HG03521 (cell line): Measurements from ENCODE around the gene ARSD.
"Not testable (repeated sequence)": the region's sequence is repeated elsewhere in the genome, so short reads cannot be mapped to it uniquely, and the experiment has no call there.

ENCODE experiments used
- ATAC-seq: cut with Tn5 transposase; IDR thresholded peaks from one replicate; pipeline ENCODE4 v1.9.1; 2021; ENCODE audit warnings: mild to moderate bottlenecking, moderate library complexity; ENCODE audit not compliant: unreplicated experiment

ARSD gene

GRCh38 chrX:2928583-2929434, at the start of gene ARSD:
Gene ARSD (minus strand): TSS chrX:2929339. CDS start chrX:2929275, 64 bp downstream.
- peak; percentile 90 for ATAC-seq

- ATAC-seq: not testable (repeated sequence)
Measured at GRCh38 chrX:2978639-2979038, 49.5 kb upstream of the ARSD start.

GRCh38 chrX:2974961-2975360, 45.8 kb upstream of the ARSD start:
- no peak for ATAC-seq

- no peak for ATAC-seq
Measured at GRCh38 chrX:2972391-2972790, 43.3 kb upstream of the ARSD start.

GRCh38 chrX:2969021-2969420, 39.9 kb upstream of the ARSD start:
- ATAC-seq: no peak

GRCh38 chrX:2967998-2968909, 39.1 kb upstream of the ARSD start:
- ATAC-seq: no peak

GRCh38 chrX:2967584-2967983, 38.4 kb upstream of the ARSD start:
- no peak for ATAC-seq

GRCh38 chrX:2967012-2967411, 37.9 kb upstream of the ARSD start:
- ATAC-seq: no peak

- ATAC-seq: no peak
Measured at GRCh38 chrX:2965965-2966364, 36.8 kb upstream of the ARSD start.

- ATAC-seq: not testable (repeated sequence)
Measured at GRCh38 chrX:2963992-2964794, 35.1 kb upstream of the ARSD start.

- ATAC-seq: not testable (repeated sequence)
Measured at GRCh38 chrX:2963449-2963848, 34.3 kb upstream of the ARSD start.

- no peak for ATAC-seq
Measured at GRCh38 chrX:2962381-2962780, 33.2 kb upstream of the ARSD start.

GRCh38 chrX:2960861-2961515, 31.8 kb upstream of the ARSD start:
- no peak for ATAC-seq

GRCh38 chrX:2958199-2958598, 29.1 kb upstream of the ARSD start:
- ATAC-seq: no peak

GRCh38 chrX:2955838-2956237, 26.7 kb upstream of the ARSD start:
- ATAC-seq: no peak

GRCh38 chrX:2955281-2955680, 26.1 kb upstream of the ARSD start:
- no peak for ATAC-seq

GRCh38 chrX:2954541-2954940, 25.4 kb upstream of the ARSD start:
- ATAC-seq: no peak

- not testable (repeated sequence) for ATAC-seq
Measured at GRCh38 chrX:2937942-2938341, 8.8 kb upstream of the ARSD start.

GRCh38 chrX:2934715-2935710, 5.9 kb upstream of the ARSD start:
- no peak for ATAC-seq
